ENCODE results near the gene VPS16.

- TF ChIP-seq CTCF (IDR thresholded peaks at IDR 0.05) (no peak), POLR2A (IDR thresholded peaks at IDR 0.05) (no peak)
Observed at GRCh38 chr20:2835331-2835796, 5.2 kb upstream of the VPS16 start.
